ENCODE results near the gene ITPA. TPM values are rescaled to one million over a fixed set of nuclear protein-coding genes. Genes with fewer than 3 reads are reported as not detected.

The ITPA gene
- total RNA-seq (2022; extraction: Qiagen RNA extraction; ENCODE audit: low read depth) = 122 to 136 TPM (median 128 TPM) in 5 replicates

DNA sequence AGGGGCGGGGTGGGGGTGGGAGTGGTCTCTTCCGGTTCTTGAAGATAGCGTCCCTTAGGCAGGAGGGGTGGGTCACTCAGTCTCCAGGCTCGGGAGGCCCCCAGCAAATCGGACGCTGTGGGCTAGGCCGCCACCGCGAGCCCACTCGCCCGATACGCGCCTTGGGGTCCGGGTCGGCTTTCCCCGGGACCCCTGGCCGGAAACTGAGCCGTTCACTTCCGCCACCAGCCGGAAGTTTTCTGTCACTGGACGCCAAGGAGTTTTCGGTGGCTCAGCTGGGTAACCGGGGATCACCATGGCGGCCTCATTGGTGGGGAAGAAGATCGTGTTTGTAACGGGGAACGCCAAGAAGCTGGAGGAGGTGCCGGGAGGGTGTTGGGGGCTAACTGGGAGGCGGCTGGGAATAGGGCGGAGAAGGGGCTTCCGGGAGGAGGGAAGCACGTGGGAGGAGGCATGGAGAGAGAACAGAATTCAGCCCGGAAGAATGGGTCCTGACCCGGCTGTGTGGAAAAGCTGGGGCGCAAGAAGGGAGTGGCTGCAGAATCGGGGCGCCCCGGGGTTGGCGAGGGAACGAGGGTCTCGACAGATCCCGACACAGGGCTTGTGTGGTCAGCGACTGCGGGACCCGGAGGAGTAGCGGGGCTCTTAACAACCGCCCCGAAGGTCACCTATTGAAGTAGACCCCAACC, at the start of gene ITPA:
TSS of gene ITPA (plus strand) at position 242 of the 689 bp plus-strand sequence. CDS start at position 296, 54 bp downstream.

DNA sequence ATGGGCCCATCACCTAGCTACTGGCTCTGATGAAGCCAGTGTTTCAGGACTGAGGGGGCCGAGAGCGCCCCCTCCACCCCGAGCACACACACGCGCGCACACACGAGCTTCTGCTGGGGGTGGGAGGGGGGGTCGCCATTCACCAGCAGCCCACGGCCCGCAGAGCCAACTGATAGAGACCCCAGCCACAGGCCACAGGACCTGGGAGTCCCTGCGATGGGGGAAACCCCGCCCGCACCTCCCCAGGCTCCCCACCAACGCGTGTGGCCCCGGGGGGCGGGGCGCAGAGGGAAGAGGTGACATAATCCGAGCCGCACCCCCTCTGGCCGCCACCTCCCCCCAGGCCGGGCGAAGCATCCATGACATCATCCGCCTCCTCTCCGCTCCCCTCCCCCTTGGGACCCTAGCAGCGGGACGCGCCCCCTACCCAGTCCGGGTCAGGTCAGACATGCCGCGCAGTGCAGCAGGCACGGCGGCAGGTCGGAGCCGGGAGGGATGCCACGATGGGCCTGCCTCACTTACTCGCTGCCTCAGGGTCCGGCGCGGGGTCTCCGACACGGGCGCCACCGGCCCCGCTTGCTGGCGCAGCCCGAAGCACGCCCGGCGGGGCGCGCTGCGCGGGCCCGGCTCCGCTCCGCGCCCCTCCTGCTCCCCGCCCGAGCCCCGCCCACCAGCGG, 36.2 kb upstream of the ITPA start, which contains the start of gene LZTS3:
TSS of gene LZTS3 (minus strand) at position 617 of the 677 bp plus-strand sequence. CDS start 6,386 bp downstream, outside the sequence.

GRCh38 chr20:3204124-3204794, 5.0 kb upstream of the ITPA start, which contains the start of gene DDRGK1:
Gene DDRGK1, minus strand, starts transcription at chr20:3204682. Its CDS starts 55 bp downstream, at chr20:3204627.

DNA sequence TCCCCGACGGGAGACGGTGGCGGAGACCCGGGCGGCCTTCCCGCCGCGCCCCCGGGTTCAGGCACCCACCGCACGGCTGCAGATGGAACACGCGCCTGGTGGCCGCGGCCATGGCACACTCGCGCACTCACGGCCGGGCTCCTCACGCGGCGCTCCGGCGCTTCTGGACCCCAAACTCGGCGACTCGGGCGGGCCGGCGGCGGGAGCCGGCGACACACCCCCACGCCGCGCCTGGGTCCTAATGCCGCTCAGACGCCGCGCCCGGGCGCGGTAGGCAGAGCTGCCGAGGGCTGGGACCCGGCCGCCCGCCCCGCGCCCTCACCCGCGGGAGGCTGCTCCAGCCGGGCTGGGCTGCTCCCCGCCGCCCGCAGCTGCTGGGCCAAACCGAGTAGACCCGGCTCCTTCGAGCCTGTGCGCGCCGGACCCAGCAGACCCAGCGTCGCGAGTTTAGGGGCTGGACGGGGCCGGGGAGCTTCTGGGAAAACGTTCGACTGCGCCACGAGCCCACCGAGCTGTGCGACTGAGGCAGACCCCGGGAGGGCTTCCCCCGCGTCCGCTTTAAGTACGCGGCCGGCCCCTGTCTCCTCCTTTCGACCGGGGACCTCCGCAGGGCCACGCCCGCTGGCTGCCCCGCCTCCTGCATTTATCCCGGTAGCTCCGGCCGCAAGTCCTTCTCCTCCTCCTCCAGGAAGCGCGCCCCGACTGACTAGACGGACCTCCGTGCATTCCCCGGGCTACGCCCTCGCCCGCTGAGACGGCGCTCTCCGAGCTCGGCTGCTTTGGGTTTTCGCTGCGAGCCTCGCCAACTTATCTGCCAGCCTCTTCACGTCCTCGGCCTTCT, 29.9 kb downstream of the ITPA start, which contains the start of gene SLC4A11:
TSS of gene SLC4A11 (minus strand) at position 165 of the 841 bp plus-strand sequence. CDS start at position 112, 53 bp downstream.

Other genes starting within 250 kb of the ITPA start
- 0.15 to 0.37 TPM (median 0.20 TPM) in 3 of 5 replicates, not detected in the others for gene GNRH2, start 165.9 kb upstream of the ITPA start, total RNA-seq (2022; extraction: Qiagen RNA extraction; ENCODE audit: low read depth)
- gene MRPS26, start 163.4 kb upstream of the ITPA start, total RNA-seq (2022; extraction: Qiagen RNA extraction; ENCODE audit: low read depth) = 106 to 168 TPM (median 150 TPM) in 5 replicates
- not detected in 5 replicates for gene OXT, start 137.9 kb upstream of the ITPA start, total RNA-seq (2022; extraction: Qiagen RNA extraction; ENCODE audit: low read depth)
- not detected in 5 replicates for gene AVP, start 124.8 kb upstream of the ITPA start, total RNA-seq (2022; extraction: Qiagen RNA extraction; ENCODE audit: low read depth)
- 43.5 to 49.0 TPM (median 44.1 TPM) in 5 replicates for gene FASTKD5, start 49.6 kb upstream of the ITPA start, total RNA-seq (2022; extraction: Qiagen RNA extraction; ENCODE audit: low read depth)
- 2.9 to 4.0 TPM (median 3.6 TPM) in 5 replicates for gene UBOX5, start 49.6 kb upstream of the ITPA start, total RNA-seq (2022; extraction: Qiagen RNA extraction; ENCODE audit: low read depth)
- gene LZTS3, start 35.9 kb upstream of the ITPA start, total RNA-seq (2022; extraction: Qiagen RNA extraction; ENCODE audit: low read depth) = 2.5 to 2.9 TPM (median 2.7 TPM) in 5 replicates
- 75.9 to 100 TPM (median 94.3 TPM) in 5 replicates for gene DDRGK1, start 4.8 kb upstream of the ITPA start, total RNA-seq (2022; extraction: Qiagen RNA extraction; ENCODE audit: low read depth)
- 4.0 to 5.8 TPM (median 5.3 TPM) in 5 replicates for gene SLC4A11, start 29.7 kb downstream of the ITPA start, total RNA-seq (2022; extraction: Qiagen RNA extraction; ENCODE audit: low read depth)
- gene DNAAF9, start 198.2 kb downstream of the ITPA start, total RNA-seq (2022; extraction: Qiagen RNA extraction; ENCODE audit: low read depth) = 3.7 to 5.6 TPM (median 4.7 TPM) in 5 replicates

Measured in A549 treated with CpdA at 1 μM for 4 hours (cell line).